Measurements from ENCODE around the gene TCF7. TPM values are rescaled to one million over a fixed set of nuclear protein-coding genes. Genes with fewer than 3 reads are reported as not detected.
A peak's percentile ranks its signal among the peaks of the same experiment; 100 is the strongest.

The TCF7 gene
- total and polyA plus RNA-seq, 5 donors from 2014 or later: 55.4 to 234 (median 98.3) TPM

DNA sequence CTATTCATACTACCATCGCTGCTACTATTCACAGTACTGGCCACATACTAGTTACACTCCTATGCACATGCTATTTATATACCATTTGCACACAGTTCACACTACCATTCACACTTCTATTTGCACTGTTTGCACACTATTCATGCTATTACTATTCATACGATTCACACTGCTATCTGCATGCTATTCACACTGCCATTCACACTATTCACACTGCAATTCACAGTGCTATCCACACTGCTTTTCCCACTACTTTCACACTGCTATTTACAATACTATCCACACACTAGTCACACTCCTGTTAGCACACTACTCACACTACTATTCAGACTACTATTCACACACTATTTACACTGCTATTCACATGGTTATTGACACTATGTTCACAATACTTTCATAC lies 39.4 kb upstream of the TCF7 start:
- H3K36me3 Mint-ChIP-seq: no peaks in the 10 kb centered on the region
- DNase-seq: no peak
- ATAC-seq (ENCODE audit: low read depth in 2 of 2): no peak
- H3K4me1 Mint-ChIP-seq: peaks cover 14 to 81% (median 20%) of the 10 kb centered on the region in 4 donors
- peaks cover 5% of the 10 kb centered on the region for H3K27me3 ChIP-seq (ENCODE audit: control insufficient read depth, insufficient read depth, low read length)
- peak overlapping the region in 1 of 3 donors; percentile 12 for H3K27ac Mint-ChIP-seq
- H3K27ac ChIP-seq (ENCODE audit: insufficient read depth, low read length, poor library complexity, severe bottlenecking): no peak overlapping the region
- peaks cover 15% of the 10 kb centered on the region for H3K27me3 Mint-ChIP-seq
- H3K36me3 ChIP-seq (ENCODE audit: control insufficient read depth, insufficient read depth, low read length): no peaks in the 10 kb centered on the region
- H3K9me3 ChIP-seq (ENCODE audit: control insufficient read depth in 2 of 2, low read length in 2 of 2): no peaks in the 10 kb centered on the region
- peak overlapping the region in 1 of 4 donors; percentile 9 for H3K4me3 Mint-ChIP-seq
- H3K4me1 ChIP-seq (ENCODE audit: control insufficient read depth, insufficient read depth, low read length, poor library complexity, severe bottlenecking): peaks cover 40% of the 10 kb centered on the region
- peaks cover 0 to 1% (median 0%) of the 10 kb centered on the region in 7 donors for H3K9me3 Mint-ChIP-seq
- H3K4me3 ChIP-seq (ENCODE audit: low read depth, low read length): no peak overlapping the region

DNA sequence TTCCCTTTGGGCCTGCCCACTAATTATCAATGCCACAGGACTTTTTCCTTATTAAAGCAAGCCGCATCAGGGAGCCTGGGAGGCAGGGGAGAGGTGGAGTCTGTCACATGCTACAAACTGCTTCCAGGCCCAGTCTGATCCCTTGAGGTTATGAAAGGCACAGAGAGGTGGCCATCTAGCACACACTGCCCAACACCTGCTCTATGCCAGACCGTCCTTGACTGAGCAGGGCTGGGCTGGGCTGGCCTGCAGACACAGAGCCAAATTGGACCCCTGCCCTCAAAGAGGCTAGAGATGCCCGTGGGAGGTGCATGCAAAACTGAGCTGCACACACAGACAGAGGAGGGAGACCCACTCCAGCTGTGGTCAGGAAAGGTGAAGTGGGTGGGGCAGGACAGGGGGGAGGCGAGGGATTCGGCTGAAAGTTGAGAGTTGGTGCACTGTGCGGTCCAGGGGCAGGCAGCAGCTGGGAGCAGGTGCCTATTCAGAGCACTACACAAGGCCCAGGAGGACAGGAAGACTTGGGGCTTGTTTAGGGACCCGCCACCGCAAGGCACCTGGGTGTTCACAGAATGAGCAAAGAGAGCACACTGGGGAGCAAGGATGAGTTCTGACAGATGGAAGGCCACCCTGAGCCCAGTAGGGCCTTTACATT lies 36.4 kb upstream of the TCF7 start:
- Mint-ChIP-seq H3K36me3 (no peaks in the 10 kb centered on the region), H3K4me3 (peak overlapping the region in 3 of 4 donors; percentile 19 to 72 (median 64)), H3K27ac (peak overlapping the region; percentile 82 to 98 (median 94)), H3K27me3 (peaks cover 7% of the 10 kb centered on the region), H3K9me3 (peaks cover 0 to 2% (median 0%) of the 10 kb centered on the region in 7 donors), H3K4me1 (peaks cover 14 to 77% (median 33%) of the 10 kb centered on the region in 4 donors)
- DNase-seq: no peak
- H3K4me1 ChIP-seq (ENCODE audit: control insufficient read depth, insufficient read depth, low read length, poor library complexity, severe bottlenecking): peaks cover 30% of the 10 kb centered on the region
- H3K27ac ChIP-seq (ENCODE audit: insufficient read depth, low read length, poor library complexity, severe bottlenecking): peak overlapping the region; percentile 7
- H3K27me3 ChIP-seq (ENCODE audit: control insufficient read depth, insufficient read depth, low read length): no peaks in the 10 kb centered on the region
- no peaks in the 10 kb centered on the region for H3K9me3 ChIP-seq (ENCODE audit: control insufficient read depth in 2 of 2, low read length in 2 of 2)
- H3K4me3 ChIP-seq (ENCODE audit: low read depth, low read length): no peak overlapping the region
- no peaks in the 10 kb centered on the region for H3K36me3 ChIP-seq (ENCODE audit: control insufficient read depth, insufficient read depth, low read length)
- no peak for ATAC-seq (ENCODE audit: low read depth in 2 of 2)

DNA sequence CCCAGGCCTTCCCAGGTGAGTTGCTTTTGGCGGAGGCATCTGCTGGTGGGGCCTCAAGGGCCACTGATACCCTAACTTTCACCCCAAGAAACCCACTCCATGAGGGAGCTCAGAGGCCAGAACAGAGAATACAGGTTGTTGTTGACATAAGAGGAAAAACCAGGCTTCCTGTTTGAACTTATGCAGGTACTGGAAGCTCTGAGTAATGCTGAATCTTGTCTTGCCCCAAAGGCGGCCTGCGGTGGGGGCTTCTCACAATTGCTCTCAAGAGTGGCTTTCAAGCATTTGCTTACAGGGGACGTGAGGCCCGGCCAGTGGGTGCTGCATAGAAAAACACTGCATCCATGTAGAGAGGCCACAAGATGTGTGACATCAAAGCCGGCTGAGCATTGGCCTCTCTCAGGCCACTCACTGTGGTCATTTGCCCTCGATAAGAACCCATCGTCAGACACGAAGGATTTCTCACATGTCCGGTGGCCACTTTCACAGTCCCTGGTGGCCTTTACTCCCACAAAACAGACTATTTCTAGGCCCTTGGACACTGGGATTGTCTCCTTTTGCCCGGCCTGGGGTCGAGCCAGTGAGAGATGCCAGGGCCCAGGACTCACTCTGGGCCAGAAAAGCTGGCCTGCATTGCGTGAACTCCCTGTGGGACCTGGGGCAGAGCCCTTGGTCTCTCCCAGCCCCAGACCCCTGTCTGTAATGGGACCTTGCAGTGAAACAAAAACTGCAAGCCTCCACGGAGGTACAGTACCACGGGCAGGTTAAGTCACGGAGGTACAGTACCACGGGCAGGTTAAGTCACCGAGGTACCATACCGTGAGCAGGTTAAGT lies 34.5 kb upstream of the TCF7 start:
- peak overlapping the region; percentile 18 for H3K4me3 ChIP-seq (ENCODE audit: low read depth, low read length)
- H3K27ac ChIP-seq (ENCODE audit: insufficient read depth, low read length, poor library complexity, severe bottlenecking): peak overlapping the region; percentile 62
- Mint-ChIP-seq H3K36me3 (no peaks in the 10 kb centered on the region), H3K27me3 (peaks cover 13% of the 10 kb centered on the region), H3K27ac (peak overlapping the region; percentile 94 to 98 (median 94)), H3K9me3 (peaks cover 0 to 2% (median 0%) of the 10 kb centered on the region in 7 donors), H3K4me3 (peak overlapping the region in 3 of 4 donors; percentile 50 to 78 (median 70)), H3K4me1 (peaks cover 10 to 78% (median 36%) of the 10 kb centered on the region in 4 donors)
- H3K36me3 ChIP-seq (ENCODE audit: control insufficient read depth, insufficient read depth, low read length): no peaks in the 10 kb centered on the region
- H3K4me1 ChIP-seq (ENCODE audit: control insufficient read depth, insufficient read depth, low read length, poor library complexity, severe bottlenecking): peaks cover 30% of the 10 kb centered on the region
- ATAC-seq (ENCODE audit: low read depth in 2 of 2): peak; percentile 88 to 89
- H3K9me3 ChIP-seq (ENCODE audit: control insufficient read depth in 2 of 2, low read length in 2 of 2): no peaks in the 10 kb centered on the region
- H3K27me3 ChIP-seq (ENCODE audit: control insufficient read depth, insufficient read depth, low read length): no peaks in the 10 kb centered on the region
- peak in 2 of 3 donors; percentile 38 to 67 for DNase-seq

DNA sequence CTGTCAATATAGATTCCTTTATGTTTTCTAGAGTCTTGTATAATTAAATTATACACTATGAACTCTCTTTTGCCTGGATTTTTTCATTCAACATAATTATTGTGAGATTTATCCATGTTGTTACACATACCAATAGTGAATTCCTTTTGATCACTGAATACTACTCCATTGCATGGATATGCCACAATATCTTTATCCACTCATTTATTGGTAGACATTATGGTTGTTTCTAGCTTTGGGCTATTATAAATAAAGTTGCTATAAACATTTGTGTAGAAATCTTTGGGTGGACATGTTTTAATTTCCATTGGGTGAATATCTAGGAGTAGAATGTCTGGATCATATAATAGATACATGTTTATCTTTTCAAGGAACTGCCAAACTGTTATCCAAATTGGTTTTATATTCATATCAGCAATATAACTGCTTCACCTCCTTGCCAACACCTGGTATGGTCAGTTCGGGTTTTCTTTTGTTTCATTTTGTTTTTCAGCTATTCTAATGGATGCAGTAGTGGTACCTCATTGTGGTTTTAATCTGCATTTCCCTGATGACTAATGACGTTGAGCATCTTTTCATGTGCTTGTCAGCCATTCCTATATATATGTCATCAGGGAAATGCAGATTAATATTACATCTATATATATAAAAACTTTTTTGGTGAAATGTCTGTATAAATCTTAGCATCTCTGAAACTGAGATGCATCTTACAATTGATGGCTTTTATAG lies 32.1 kb upstream of the TCF7 start:
- no peak overlapping the region for H3K4me3 Mint-ChIP-seq
- DNase-seq: no peak
- H3K36me3 Mint-ChIP-seq: no peaks in the 10 kb centered on the region
- H3K4me1 Mint-ChIP-seq: peaks cover 14 to 82% (median 47%) of the 10 kb centered on the region in 4 donors
- H3K27me3 Mint-ChIP-seq: peaks cover 20% of the 10 kb centered on the region
- H3K9me3 ChIP-seq (ENCODE audit: control insufficient read depth in 2 of 2, low read length in 2 of 2): no peaks in the 10 kb centered on the region
- no peaks in the 10 kb centered on the region for H3K27me3 ChIP-seq (ENCODE audit: control insufficient read depth, insufficient read depth, low read length)
- peaks cover 44% of the 10 kb centered on the region for H3K4me1 ChIP-seq (ENCODE audit: control insufficient read depth, insufficient read depth, low read length, poor library complexity, severe bottlenecking)
- peak overlapping the region; percentile 32 to 80 (median 79) for H3K27ac Mint-ChIP-seq
- H3K27ac ChIP-seq (ENCODE audit: insufficient read depth, low read length, poor library complexity, severe bottlenecking): peak overlapping the region; percentile 56
- H3K9me3 Mint-ChIP-seq: peaks cover 0 to 2% (median 0%) of the 10 kb centered on the region in 7 donors
- H3K36me3 ChIP-seq (ENCODE audit: control insufficient read depth, insufficient read depth, low read length): no peaks in the 10 kb centered on the region
- no peak overlapping the region for H3K4me3 ChIP-seq (ENCODE audit: low read depth, low read length)
- ATAC-seq (ENCODE audit: low read depth in 2 of 2): no peak

GRCh38 chr5:134083517-134083916 lies 31.0 kb upstream of the TCF7 start:
- ATAC-seq (ENCODE audit: low read depth in 2 of 2) (no peak), DNase-seq (no peak)
- H3K9me3 ChIP-seq (ENCODE audit: control insufficient read depth in 2 of 2, low read length in 2 of 2): no peaks in the 10 kb centered on the region
- H3K27me3 ChIP-seq (ENCODE audit: control insufficient read depth, insufficient read depth, low read length): no peaks in the 10 kb centered on the region
- H3K27ac ChIP-seq (ENCODE audit: insufficient read depth, low read length, poor library complexity, severe bottlenecking): no peak overlapping the region
- H3K4me3 Mint-ChIP-seq: no peak overlapping the region
- peaks cover 14 to 81% (median 40%) of the 10 kb centered on the region in 4 donors for H3K4me1 Mint-ChIP-seq
- H3K27me3 Mint-ChIP-seq: peaks cover 20% of the 10 kb centered on the region
- peaks cover 46% of the 10 kb centered on the region for H3K4me1 ChIP-seq (ENCODE audit: control insufficient read depth, insufficient read depth, low read length, poor library complexity, severe bottlenecking)
- H3K4me3 ChIP-seq (ENCODE audit: low read depth, low read length): no peak overlapping the region
- no peaks in the 10 kb centered on the region for H3K36me3 Mint-ChIP-seq
- H3K9me3 Mint-ChIP-seq: peaks cover 0 to 2% (median 0%) of the 10 kb centered on the region in 7 donors
- H3K36me3 ChIP-seq (ENCODE audit: control insufficient read depth, insufficient read depth, low read length): no peaks in the 10 kb centered on the region
- peak overlapping the region; percentile 62 to 94 (median 88) for H3K27ac Mint-ChIP-seq

DNA sequence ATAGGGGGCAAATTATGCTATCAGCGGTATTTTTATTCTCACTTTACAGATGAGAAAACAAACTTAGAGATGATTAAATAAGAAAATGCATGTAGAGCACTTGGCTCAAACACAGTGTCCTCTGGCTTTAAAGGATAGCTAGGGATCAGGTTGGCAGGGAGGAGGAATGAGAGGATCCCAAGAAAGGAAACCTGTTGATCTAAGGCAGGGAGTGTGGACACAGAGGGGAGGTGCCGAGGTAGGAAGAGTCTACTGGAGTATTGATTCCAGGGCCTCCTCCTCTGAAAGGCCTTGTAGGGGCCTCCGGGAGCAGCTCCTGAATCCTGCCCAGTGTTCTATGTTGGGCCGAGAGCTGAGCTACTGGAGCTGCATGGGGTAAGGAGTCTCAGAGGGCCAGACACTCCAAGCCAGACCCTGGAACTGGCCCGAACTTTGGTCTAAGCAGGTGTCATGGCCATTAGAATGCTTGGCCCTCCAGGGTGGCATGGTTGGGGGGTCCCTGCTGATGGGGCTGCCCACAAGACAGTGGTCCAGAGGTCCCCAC lies 30.4 kb upstream of the TCF7 start:
- DNase-seq (no peak), ATAC-seq (ENCODE audit: low read depth in 2 of 2) (no peak)
- Histone ChIP-seq H3K4me3 (ENCODE audit: low read depth, low read length) (no peak overlapping the region), H3K9me3 (ENCODE audit: control insufficient read depth in 2 of 2, low read length in 2 of 2) (no peaks in the 10 kb centered on the region), H3K4me1 (ENCODE audit: control insufficient read depth, insufficient read depth, low read length, poor library complexity, severe bottlenecking) (peaks cover 48% of the 10 kb centered on the region), H3K36me3 (ENCODE audit: control insufficient read depth, insufficient read depth, low read length) (no peaks in the 10 kb centered on the region), H3K27me3 (ENCODE audit: control insufficient read depth, insufficient read depth, low read length) (no peaks in the 10 kb centered on the region), H3K27ac (ENCODE audit: insufficient read depth, low read length, poor library complexity, severe bottlenecking) (no peak overlapping the region)
- no peaks in the 10 kb centered on the region for H3K36me3 Mint-ChIP-seq
- peak overlapping the region; percentile 62 to 94 (median 88) for H3K27ac Mint-ChIP-seq
- H3K4me1 Mint-ChIP-seq: peaks cover 14 to 81% (median 45%) of the 10 kb centered on the region in 4 donors
- H3K27me3 Mint-ChIP-seq: peaks cover 20% of the 10 kb centered on the region
- H3K9me3 Mint-ChIP-seq: peaks cover 0 to 2% (median 0%) of the 10 kb centered on the region in 7 donors
- H3K4me3 Mint-ChIP-seq: no peak overlapping the region

GRCh38 chr5:134084570-134084969 lies 29.9 kb upstream of the TCF7 start:
- no peak for DNase-seq
- H3K4me3 ChIP-seq (ENCODE audit: low read depth, low read length): no peak overlapping the region
- no peaks in the 10 kb centered on the region for H3K9me3 ChIP-seq (ENCODE audit: control insufficient read depth in 2 of 2, low read length in 2 of 2)
- no peak overlapping the region for H3K27ac ChIP-seq (ENCODE audit: insufficient read depth, low read length, poor library complexity, severe bottlenecking)
- H3K27me3 Mint-ChIP-seq: peaks cover 20% of the 10 kb centered on the region
- no peaks in the 10 kb centered on the region for H3K27me3 ChIP-seq (ENCODE audit: control insufficient read depth, insufficient read depth, low read length)
- no peak overlapping the region for H3K4me3 Mint-ChIP-seq
- H3K27ac Mint-ChIP-seq: peak overlapping the region; percentile 71 to 82 (median 79)
- H3K36me3 ChIP-seq (ENCODE audit: control insufficient read depth, insufficient read depth, low read length): no peaks in the 10 kb centered on the region
- peaks cover 13 to 81% (median 43%) of the 10 kb centered on the region in 4 donors for H3K4me1 Mint-ChIP-seq
- no peak for ATAC-seq (ENCODE audit: low read depth in 2 of 2)
- peaks cover 0 to 2% (median 0%) of the 10 kb centered on the region in 7 donors for H3K9me3 Mint-ChIP-seq
- H3K36me3 Mint-ChIP-seq: no peaks in the 10 kb centered on the region
- H3K4me1 ChIP-seq (ENCODE audit: control insufficient read depth, insufficient read depth, low read length, poor library complexity, severe bottlenecking): peaks cover 48% of the 10 kb centered on the region
